Aorta (tissue), 5 donors: Measurements from ENCODE around the gene NTNG1. TPM values are rescaled to one million over a fixed set of nuclear protein-coding genes. Genes with fewer than 3 reads are reported as not detected.

ENCODE experiments used
- ATAC-seq: fragments of 200-7000 bp; cut with Tn5 transposase; one replicate; pipeline ENCODE4 v1.9.1; 2022; ENCODE audit warnings: moderate library complexity; ENCODE audit not compliant: low FRiP score
- DNase-seq, 2 donors: peaks; one replicate each; pipeline ENCODE4 v3.0.0-alpha.2; 2020
- H3K27ac ChIP-seq, 2 donors: one replicate each; pipeline ENCODE4 v1.5.1; 2013; ENCODE audit warnings: low read length in 2 of 2, mild to moderate bottlenecking in 2 of 2, moderate library complexity in 2 of 2, control low read depth in 1 of 2, inconsistent platforms in 1 of 2, low read depth in 1 of 2
- H3K27me3 ChIP-seq, 2 donors: one replicate each; pipeline ENCODE4 v1.6.1; 2013; ENCODE audit warnings: control low read depth in 1 of 2, low read length in 1 of 2, mild to moderate bottlenecking in 1 of 2, moderate library complexity in 1 of 2; ENCODE audit not compliant: insufficient read depth in 2 of 2, control insufficient read depth in 1 of 2
- H3K36me3 ChIP-seq, 2 donors: one replicate each; pipeline ENCODE4 v1.6.1; 2013; ENCODE audit warnings: control low read depth in 1 of 2, low read length in 1 of 2, mild to moderate bottlenecking in 1 of 2; ENCODE audit not compliant: insufficient read depth in 2 of 2, control insufficient read depth in 1 of 2
- H3K4me1 ChIP-seq, 2 donors: one replicate each; pipeline ENCODE4 v1.6.1; 2013; ENCODE audit warnings: low read length in 2 of 2, control low read depth in 1 of 2, mild to moderate bottlenecking in 1 of 2, moderate library complexity in 1 of 2; ENCODE audit not compliant: insufficient read depth in 2 of 2, control insufficient read depth in 1 of 2
- H3K4me3 ChIP-seq, 2 donors: one replicate each; pipeline ENCODE4 v1.5.1; 2013; ENCODE audit warnings: low read length in 2 of 2, control low read depth in 1 of 2, mild to moderate bottlenecking in 1 of 2
- H3K9me3 ChIP-seq: one replicate; pipeline ENCODE4 v1.6.1; 2013; ENCODE audit warnings: mild to moderate bottlenecking, low read length; ENCODE audit not compliant: control insufficient read depth
- WGBS, 2 donors: extraction: QIAGEN DNeasy Blood & Tissue Kit; methylation state at CpG; one replicate each; pipeline ENCODE4 v1.1.7; 2013; 5-methylcytosine and 5-hydroxymethylcytosine counted together
- intact Hi-C, 2 donors: fragments of 100-400 bp; cut with DNase I; formaldehyde crosslinking; loops; one replicate each; pipeline versions ENCODE4 v1.14.2 to v1.15.0; 2022
- polyA plus RNA-seq, 2 donors: library from polyadenylated mRNA; stranded (reverse); fragments of 200-250 nt; gene quantifications; one replicate each; pipeline ENCODE4 v1.2.3, GENCODE V29; 2013
- total RNA-seq, 2 donors: library from RNA; stranded (reverse); fragmentation: NEBNext Ultra II Directional; extraction: Animal tissue kit (Norgen Biotek cat#: 25700); gene quantifications; one replicate each; pipeline ENCODE4 v1.2.1, GENCODE V29; 2021
- donor health status: healthy with polysubstance abuse.
- donor health status: Bipolar disorder and iron deficiency.
- donor health status: DM: no; HTN: no; CAD: no.
- donor health status: DM: no; HTN: no; CAD: no.
- donor health status: DM: yes; HTN: yes; CAD: no.

Gene NTNG1
- total and polyA plus RNA-seq, 4 donors = 1.0 to 1.8 TPM; not detected in 2

GRCh38 chr1:107496002-107496401 lies 355.2 kb downstream of the NTNG1 start:
- no peak for DNase-seq
- intact Hi-C loops = no loop called here
- Histone ChIP-seq H3K27ac (no peak overlapping the region), H3K4me1 (peaks cover 0 to 1% of the 10 kb centered on the region in 2 donors), H3K27me3 (no peaks in the 10 kb centered on the region), H3K9me3 (no peaks in the 10 kb centered on the region), H3K36me3 (no peaks in the 10 kb centered on the region), H3K4me3 (no peak overlapping the region)
- WGBS, 2 donors = 16 to 31% methylated on average over 1 of the region's 1 CpG
- no peak for ATAC-seq

- no peak for ATAC-seq
- no peak for DNase-seq
Observed at GRCh38 chr1:107499139-107499744, 358.4 kb downstream of the NTNG1 start.

GRCh38 chr1:107501081-107501605 lies 360.3 kb downstream of the NTNG1 start:
- intact Hi-C loops = no loop called here
- no peak overlapping the region for H3K27ac ChIP-seq
- H3K27me3 ChIP-seq = no peaks in the 10 kb centered on the region
- ATAC-seq (no peak), DNase-seq (no peak)
- no peaks in the 10 kb centered on the region for H3K36me3 ChIP-seq
- no peaks in the 10 kb centered on the region for H3K9me3 ChIP-seq
- WGBS, 2 donors = 77 to 81% methylated on average over 6 of the region's 6 CpGs
- H3K4me1 ChIP-seq = peaks cover 0 to 1% of the 10 kb centered on the region in 2 donors
- H3K4me3 ChIP-seq = no peak overlapping the region

More at GRCh38 chr1:107499139-107499744, 358.4 kb downstream of the NTNG1 start:
- no peaks in the 10 kb centered on the region for H3K36me3 ChIP-seq
- WGBS, 2 donors = 57 to 67% methylated on average over 4 of the region's 4 CpGs
- H3K27me3 ChIP-seq = no peaks in the 10 kb centered on the region
- peaks cover 0 to 1% of the 10 kb centered on the region in 2 donors for H3K4me1 ChIP-seq
- no peak overlapping the region for H3K27ac ChIP-seq
- no peaks in the 10 kb centered on the region for H3K9me3 ChIP-seq
- H3K4me3 ChIP-seq = no peak overlapping the region
- intact Hi-C loops = no loop called here

- Histone ChIP-seq H3K36me3 (no peaks in the 10 kb centered on the region), H3K9me3 (peaks cover 2% of the 10 kb centered on the region), H3K27me3 (no peaks in the 10 kb centered on the region), H3K4me1 (no peaks in the 10 kb centered on the region), H3K27ac (no peak overlapping the region), H3K4me3 (no peak overlapping the region)
- 81% methylated on average over 4 of the region's 4 CpGs for WGBS, 2 donors
- DNase-seq (no peak), ATAC-seq (no peak)
- intact Hi-C loops = no loop called here
Observed at GRCh38 chr1:107510347-107510746, 369.5 kb downstream of the NTNG1 start.

DNA sequence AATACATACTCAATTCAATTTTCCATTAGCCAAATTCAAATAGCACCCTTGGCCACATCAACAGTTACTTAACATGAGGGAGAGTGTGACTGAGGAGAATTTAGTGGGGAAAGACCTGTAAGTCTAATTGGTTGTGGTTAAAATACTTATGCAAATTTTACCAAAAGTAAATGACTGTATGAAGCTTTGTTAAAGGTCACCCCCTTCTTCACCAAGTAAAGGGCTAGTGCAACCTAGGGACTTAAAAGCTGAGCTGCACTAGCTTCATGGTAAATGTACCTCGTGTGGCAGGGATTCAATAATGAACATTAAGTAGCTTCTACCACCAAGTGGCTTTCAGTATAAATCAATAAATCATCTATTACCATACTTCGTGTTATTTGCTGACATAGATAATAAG lies 372.0 kb downstream of the NTNG1 start:
- 53 to 61% methylated on average over 2 of the region's 2 CpGs for WGBS, 2 donors
- DNase-seq (no peak), ATAC-seq (no peak)
- H3K27ac ChIP-seq = no peak overlapping the region
- no peak overlapping the region for H3K4me3 ChIP-seq
- H3K36me3 ChIP-seq = no peaks in the 10 kb centered on the region
- intact Hi-C loops = no loop called here
- no peaks in the 10 kb centered on the region for H3K4me1 ChIP-seq
- H3K27me3 ChIP-seq = no peaks in the 10 kb centered on the region
- peaks cover 4% of the 10 kb centered on the region for H3K9me3 ChIP-seq

DNA sequence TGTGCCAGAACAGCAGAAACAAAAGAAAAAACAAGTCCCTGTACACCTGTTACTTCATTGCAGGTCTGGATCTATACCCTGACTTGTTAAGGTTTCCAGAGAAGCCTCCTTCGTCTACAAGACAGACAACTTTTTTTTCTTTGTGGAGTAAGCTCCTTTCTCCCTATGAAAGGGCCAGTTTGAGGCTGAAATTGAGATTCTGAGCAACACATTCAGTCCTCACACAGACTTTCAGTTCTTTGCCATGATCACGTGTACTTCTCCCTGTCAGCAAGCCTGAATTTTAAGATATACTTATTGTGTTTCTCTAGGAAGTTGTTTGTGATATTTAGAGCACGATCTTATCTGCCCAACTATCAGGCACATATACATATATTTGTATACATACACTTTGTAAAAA lies 374.0 kb downstream of the NTNG1 start:
- H3K36me3 ChIP-seq = no peaks in the 10 kb centered on the region
- no peak overlapping the region for H3K27ac ChIP-seq
- H3K4me1 ChIP-seq = no peaks in the 10 kb centered on the region
- H3K9me3 ChIP-seq = peaks cover 4% of the 10 kb centered on the region
- no peaks in the 10 kb centered on the region for H3K27me3 ChIP-seq
- intact Hi-C loops = no loop called here
- ATAC-seq (no peak), DNase-seq (no peak)
- no peak overlapping the region for H3K4me3 ChIP-seq
- 65 to 70% methylated on average over 3 of the region's 3 CpGs for WGBS, 2 donors

DNA sequence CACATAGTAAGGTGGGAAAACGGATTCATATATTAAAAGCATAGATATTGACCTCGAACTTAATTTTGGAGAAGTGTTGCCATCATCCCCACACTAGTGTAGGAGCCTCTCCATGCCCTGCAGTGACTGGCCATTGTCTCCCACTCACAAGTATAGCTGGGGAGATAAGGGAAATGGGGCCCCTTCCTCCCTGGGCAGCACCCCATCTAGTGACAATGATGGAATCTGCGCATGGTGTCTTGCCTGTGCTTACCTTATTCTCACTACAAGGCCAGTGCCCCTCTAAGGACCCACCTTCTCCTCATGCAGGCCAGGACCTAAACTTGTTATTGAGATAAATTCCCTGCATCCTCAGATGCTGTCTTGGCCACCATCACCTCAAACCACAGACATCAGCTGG lies 374.9 kb downstream of the NTNG1 start:
- no peak for ATAC-seq
- intact Hi-C loops = no loop called here
- WGBS, 2 donors = 83 to 90% methylated on average over 3 of the region's 3 CpGs

GRCh38 chr1:107523061-107523460 lies 382.2 kb downstream of the NTNG1 start:
- no peaks in the 10 kb centered on the region for H3K27me3 ChIP-seq
- no peaks in the 10 kb centered on the region for H3K9me3 ChIP-seq
- 63 to 65% methylated on average over 4 of the region's 4 CpGs for WGBS, 2 donors
- intact Hi-C loops = no loop called here
- H3K36me3 ChIP-seq = no peaks in the 10 kb centered on the region
- no peak overlapping the region for H3K4me3 ChIP-seq
- no peak overlapping the region for H3K27ac ChIP-seq
- no peak for ATAC-seq
- DNase-seq = no peak
- no peaks in the 10 kb centered on the region for H3K4me1 ChIP-seq

More for the DNA sequence above, 374.9 kb downstream of the NTNG1 start:
- no peaks in the 10 kb centered on the region for H3K27me3 ChIP-seq
- no peak overlapping the region for H3K4me3 ChIP-seq
- no peaks in the 10 kb centered on the region for H3K4me1 ChIP-seq
- peaks cover 2% of the 10 kb centered on the region for H3K9me3 ChIP-seq
- no peak overlapping the region for H3K27ac ChIP-seq
- H3K36me3 ChIP-seq = no peaks in the 10 kb centered on the region
- DNase-seq = no peak

DNA sequence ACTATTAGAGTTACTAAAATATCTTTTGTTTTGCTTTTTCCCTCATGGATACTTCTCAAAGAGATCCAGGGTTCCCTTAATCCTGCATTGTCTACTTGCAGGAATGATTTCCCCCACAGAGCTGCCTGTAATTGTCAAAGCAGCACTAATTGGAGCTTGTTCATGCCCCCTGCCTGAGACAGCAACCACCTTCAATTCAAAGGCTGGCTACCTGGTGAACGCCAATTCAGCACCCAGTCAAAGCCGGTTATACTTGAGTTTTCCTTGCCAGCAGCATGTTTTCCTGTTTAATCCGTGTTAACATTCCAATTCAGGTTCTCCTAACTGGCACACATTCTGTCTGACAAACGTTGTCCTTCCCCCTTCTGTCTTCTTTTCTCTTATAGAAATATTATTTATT lies 382.9 kb downstream of the NTNG1 start:
- H3K27me3 ChIP-seq = no peaks in the 10 kb centered on the region
- H3K36me3 ChIP-seq = no peaks in the 10 kb centered on the region
- H3K4me3 ChIP-seq = no peak overlapping the region
- H3K9me3 ChIP-seq = no peaks in the 10 kb centered on the region
- H3K4me1 ChIP-seq = no peaks in the 10 kb centered on the region
- no peak for ATAC-seq
- WGBS, 2 donors = 28 to 31% methylated on average over 4 of the region's 4 CpGs
- intact Hi-C loops = no loop called here
- no peak for DNase-seq
- H3K27ac ChIP-seq = no peak overlapping the region
